B cell (primary cell): Measurements from ENCODE around the gene PLEKHH1. TPM values are rescaled to one million over a fixed set of nuclear protein-coding genes. Genes with fewer than 3 reads are reported as not detected.

Source experiments
- ATAC-seq: fragments of 200-7000 bp; cut with Tn5 transposase; one replicate; pipeline ENCODE4 v1.10.0; 2021; ENCODE audit warnings: low read depth, mild to moderate bottlenecking, moderate number of reproducible peaks, moderate library complexity
- CTCF ChIA-PET: fragments of 350-600 bp; sonication (Branson Sonifier 250); formaldehyde crosslinking; loops from one replicate; lab custom pipeline; 2021; ENCODE audit warnings: antibody characterized with exemption, inconsistent platforms; lab: Charles Lee
- POLR2A ChIA-PET: fragments of 350-600 bp; sonication (Branson Sonifier 250); formaldehyde crosslinking; loops from one replicate; lab custom pipeline; 2021; ENCODE audit warnings: antibody characterized with exemption; lab: Charles Lee
- DNase-seq: peaks from one replicate; pipeline ENCODE4 v3.0.0; 2013
- H2AFZ ChIP-seq: 2 replicates; pipeline ENCODE4 v1.6.1; 2012; ENCODE audit warnings: mild to moderate bottlenecking, low read depth, low read length; ENCODE audit not compliant: insufficient read depth, poor library complexity, severe bottlenecking
- H3K27ac ChIP-seq, 2 donors: 1 replicate in 1 of 2; 2 replicates in 1 of 2; pipeline ENCODE4 v1.5.1; 2012 to 2013; ENCODE audit warnings: low read length in 2 of 2, mild to moderate bottlenecking in 2 of 2, moderate library complexity in 1 of 2
- H3K27me3 ChIP-seq, 4 experiments: fragments of 200-600 bp in 1 of 4; sonication (generic) in 1 of 4; replicated peaks in 1 of 4; 1 replicate in 2 of 4; 2 replicates in 2 of 4; pipeline versions ENCODE4 v1.6.1 to v1.7.0; 2013 to 2016; ENCODE audit warnings: low read length in 3 of 4, mild to moderate bottlenecking in 2 of 4, mixed read lengths in 1 of 4, moderate library complexity in 1 of 4; ENCODE audit not compliant: insufficient read depth in 4 of 4, control insufficient read depth in 3 of 4; ENCODE audit errors: control extremely low read depth in 1 of 4
- H3K36me3 ChIP-seq, 2 experiments: replicated peaks in 1 of 2; 1 replicate in 1 of 2; 2 replicates in 1 of 2; pipeline versions ENCODE4 v1.6.1 to v1.7.1; 2013; ENCODE audit warnings: low read length in 1 of 2; ENCODE audit not compliant: insufficient read depth in 2 of 2, control insufficient read depth in 1 of 2; ENCODE audit errors: control extremely low read depth in 1 of 2, extremely low read depth in 1 of 2
- H3K4me1 ChIP-seq, 2 donors: fragments of 200-600 bp in 1 of 2; sonication (generic) in 1 of 2; 1 replicate in 1 of 2; 2 replicates in 1 of 2; pipeline versions ENCODE4 v1.5.1 to v1.6.1; 2013 to 2017; ENCODE audit warnings: low read length in 2 of 2; ENCODE audit not compliant: control insufficient read depth in 2 of 2, insufficient read depth in 2 of 2
- H3K4me2 ChIP-seq: replicated peaks from 2 replicates; pipeline ENCODE3; 2012; ENCODE audit warnings: mild to moderate bottlenecking, low read depth, low read length; ENCODE audit not compliant: poor library complexity, severe bottlenecking
- H3K4me3 ChIP-seq, 5 experiments: fragments of 200-600 bp in 1 of 5; sonication (generic) in 1 of 5; 1 replicate in 3 of 5; 2 replicates in 2 of 5; pipeline versions ENCODE4 v1.5.1 to v1.7.0; 2011 to 2016; ENCODE audit warnings: low read length in 4 of 5, mild to moderate bottlenecking in 4 of 5, low read depth in 2 of 5, control low read depth in 1 of 5, moderate library complexity in 1 of 5; ENCODE audit not compliant: insufficient read depth in 1 of 5; ENCODE audit errors: control extremely low read depth in 1 of 5, extremely low read depth in 1 of 5
- H3K79me2 ChIP-seq: fragments of 200-600 bp; sonication (generic); one replicate; pipeline ENCODE4 v1.6.0; 2016; ENCODE audit warnings: low read length; ENCODE audit not compliant: control insufficient read depth, insufficient read depth
- H3K9ac ChIP-seq: fragments of 200-600 bp; sonication (generic); 2 replicates; pipeline ENCODE4 v1.6.1; 2017; ENCODE audit warnings: mild to moderate bottlenecking, low read length, moderate library complexity
- H3K9me3 ChIP-seq, 3 donors: one replicate each; pipeline versions ENCODE4 v1.6.1 to v1.7.1; 2013; ENCODE audit warnings: low read length in 2 of 3; ENCODE audit not compliant: control insufficient read depth in 2 of 3, insufficient read depth in 1 of 3; ENCODE audit errors: control extremely low read depth in 1 of 3
- H4K20me1 ChIP-seq: 2 replicates; pipeline ENCODE4 v1.6.0; 2012; ENCODE audit warnings: mild to moderate bottlenecking, low read length; ENCODE audit not compliant: insufficient read depth, control insufficient read depth, poor library complexity, severe bottlenecking
- H3K27ac Mint-ChIP-seq: one replicate; pipeline ENCODE4 v1.8.0; 2021; ENCODE audit warnings: mixed read lengths
- H3K27me3 Mint-ChIP-seq: one replicate; pipeline ENCODE4 v1.8.0; 2021; ENCODE audit warnings: mixed read lengths
- H3K4me1 Mint-ChIP-seq: one replicate; pipeline ENCODE4 v1.8.0; 2021; ENCODE audit warnings: mixed read lengths
- H3K4me3 Mint-ChIP-seq: one replicate; pipeline ENCODE4 v1.8.0; 2021; ENCODE audit warnings: mixed read lengths
- H3K9me3 Mint-ChIP-seq: one replicate; pipeline ENCODE4 v1.8.0; 2022; ENCODE audit warnings: mixed read lengths; ENCODE audit not compliant: insufficient read depth
- CTCF ChIP-seq: fragments of 200-600 bp; IDR thresholded peaks from one replicate; pipeline ENCODE4 v1.8.0; 2022; ENCODE audit warnings: antibody characterized with exemption, mild to moderate bottlenecking
- EZH2 ChIP-seq: IDR thresholded peaks from 2 replicates; pipeline ENCODE4 v1.6.1; 2012; ENCODE audit warnings: borderline replicate concordance, low read depth, mild to moderate bottlenecking, moderate library complexity, low read length; ENCODE audit not compliant: insufficient read depth, poor library complexity, severe bottlenecking
- WGBS: methylation state at CpG from one replicate; pipeline ENCODE4 v1.1.5; 2013; ENCODE audit warnings: missing lambda C conversion rate; ENCODE audit not compliant: insufficient coverage; 5-methylcytosine and 5-hydroxymethylcytosine counted together
- intact Hi-C: fragments of 100-400 bp; cut with micrococcal nuclease; formaldehyde crosslinking; loops from one replicate; pipeline ENCODE4 v1.10.0; 2022
- polyA plus RNA-seq: library from polyadenylated mRNA; depleted of rRNA; stranded (reverse); fragments of >200 nt; gene quantifications from 2 replicates; pipeline ENCODE4 v1.2.3, GENCODE V29; 2012
- total RNA-seq, 2 donors: library from RNA; stranded (reverse); fragments of 120-200 nt in 1 of 2; gene quantifications; 1 replicate in 1 of 2; 2 replicates in 1 of 2; pipeline versions ENCODE4 v1.2.3 to v1.2.4, GENCODE V29; 2013 to 2022

PLEKHH1 gene
- total and polyA plus RNA-seq, 2 donors (not counting 1 experiment from before 2014, with no cell fraction given), result 0.17 to 0.37 TPM

DNA sequence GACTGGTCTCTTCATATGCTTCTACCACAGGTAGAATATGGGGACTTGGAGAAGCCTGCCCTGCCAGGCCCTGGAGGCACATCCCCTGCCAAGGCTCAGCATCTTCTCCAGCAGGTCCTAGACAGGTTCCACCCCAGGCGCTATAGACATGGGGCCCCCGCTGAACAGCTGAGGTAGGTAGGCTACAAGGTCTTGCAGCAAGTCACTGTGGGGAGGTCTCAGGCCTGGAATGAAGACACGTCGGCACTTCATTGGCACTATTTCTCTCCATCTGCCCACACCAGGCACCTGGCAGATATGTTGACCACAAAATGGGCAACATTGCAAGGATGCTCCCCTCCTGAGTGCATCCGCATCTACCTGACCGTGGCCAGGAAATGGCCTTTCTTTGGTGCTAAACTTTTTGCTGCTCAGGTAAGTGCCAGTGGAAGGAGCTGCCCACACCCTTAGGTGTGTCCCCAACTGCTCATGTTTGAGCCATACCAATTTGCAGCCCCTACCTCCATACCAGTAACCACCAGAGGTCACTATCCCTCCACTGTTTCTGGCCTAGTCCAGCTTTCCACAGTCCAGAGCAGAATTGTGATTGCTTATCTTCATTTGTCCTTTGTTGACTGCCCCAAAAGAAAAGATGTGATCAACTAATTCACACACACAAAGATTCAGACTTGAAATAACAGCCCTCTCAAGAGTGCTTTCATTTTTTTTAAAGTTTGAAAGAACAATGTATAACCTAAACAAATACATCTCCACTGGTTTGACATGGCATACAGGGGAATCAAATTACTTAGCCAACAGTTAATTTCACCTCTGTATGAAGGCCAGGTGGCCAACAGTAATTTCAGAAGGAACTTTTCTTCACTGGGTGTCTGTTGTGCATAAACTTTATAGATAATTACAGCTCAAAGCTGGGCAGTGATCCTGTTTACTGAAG lies 50.9 kb downstream of the PLEKHH1 start:
- WGBS, result 84% methylated on average over 4 of the region's 6 CpGs
- no peak overlapping the region for H3K4me2 ChIP-seq
- TF ChIP-seq CTCF (peak; percentile 85), EZH2 (no peak)
- peaks cover 6% of the 10 kb centered on the region for H3K4me1 Mint-ChIP-seq
- no peak overlapping the region for H3K27ac Mint-ChIP-seq
- no peak overlapping the region for H3K4me3 ChIP-seq
- H3K79me2 ChIP-seq, result no peaks in the 10 kb centered on the region
- H4K20me1 ChIP-seq, result no peaks in the 10 kb centered on the region
- no peak overlapping the region for H3K4me3 Mint-ChIP-seq
- no peak overlapping the region for H3K9ac ChIP-seq
- H3K27me3 Mint-ChIP-seq, result no peaks in the 10 kb centered on the region
- no peak overlapping the region for H2AFZ ChIP-seq
- ATAC-seq (peak; percentile 80), DNase-seq (peak; percentile 76)
- no peaks in the 10 kb centered on the region for H3K27me3 ChIP-seq
- ChIA-PET CTCF (interaction anchor here (0.6 to 24.8 kb wide), 32 partner anchors 9 to 254 kb away, joined by 3 to 863 read pairs (median 4); partner anchors contain the start of genes ARG2, PIGH, RDH11 and RDH12), POLR2A (no interaction called here)
- H3K9me3 ChIP-seq, result no peaks in the 10 kb centered on the region
- no peaks in the 10 kb centered on the region for H3K4me1 ChIP-seq
- no peaks in the 10 kb centered on the region for H3K9me3 Mint-ChIP-seq
- H3K27ac ChIP-seq, result no peak overlapping the region
- intact Hi-C loops, result loop anchor here (1.0 to 2.0 kb wide), 4 partner anchors 17 to 120 kb away; partner anchors contain the start of genes ARG2 and PIGH
- peaks cover 0 to 13% of the 10 kb centered on the region in 2 experiments for H3K36me3 ChIP-seq

DNA sequence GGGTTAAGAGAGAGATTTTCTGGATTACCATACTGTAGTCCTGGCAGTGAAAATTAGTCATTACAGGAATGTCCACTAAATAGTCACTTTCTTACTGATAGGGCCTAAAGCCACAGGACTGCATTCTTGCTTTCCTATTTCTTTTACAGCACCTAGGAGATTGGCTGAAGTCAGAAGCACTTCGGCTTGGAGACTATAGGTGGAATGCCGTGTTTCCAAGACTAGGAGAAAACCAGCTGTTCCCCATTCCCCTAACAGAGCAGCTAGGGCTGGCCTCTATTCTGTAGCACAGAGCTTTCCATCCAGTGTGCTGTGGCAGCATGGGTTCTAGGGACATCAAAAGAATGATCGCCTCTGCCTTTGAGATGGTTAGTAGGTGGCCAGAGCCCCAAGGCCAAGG lies 51.9 kb downstream of the PLEKHH1 start:
- Histone ChIP-seq H3K27ac (no peak overlapping the region), H3K27me3 (no peaks in the 10 kb centered on the region), H3K9me3 (no peaks in the 10 kb centered on the region), H4K20me1 (no peaks in the 10 kb centered on the region), H3K36me3 (peaks cover 0 to 23% of the 10 kb centered on the region in 2 experiments), H3K4me3 (no peak overlapping the region), H3K79me2 (no peaks in the 10 kb centered on the region), H2AFZ (no peak overlapping the region), H3K4me1 (no peaks in the 10 kb centered on the region), H3K4me2 (no peak overlapping the region), H3K9ac (no peak overlapping the region)
- TF ChIP-seq CTCF (no peak), EZH2 (no peak)
- POLR2A ChIA-PET, result no interaction called here
- no peak for DNase-seq
- CTCF ChIA-PET, result interaction anchor here (0.7 to 24.8 kb wide), 27 partner anchors 9 to 253 kb away, joined by 3 to 863 read pairs (median 4); partner anchors contain the start of genes ARG2, PIGH, RDH11 and RDH12
- H3K9me3 Mint-ChIP-seq, result no peaks in the 10 kb centered on the region
- no CpG with 5 or more reads among the region's 3 CpGs for WGBS
- H3K4me1 Mint-ChIP-seq, result peaks cover 6% of the 10 kb centered on the region
- H3K4me3 Mint-ChIP-seq, result no peak overlapping the region
- H3K27ac Mint-ChIP-seq, result no peak overlapping the region
- ATAC-seq, result no peak
- intact Hi-C loops, result loop anchor here (1.0 to 2.0 kb wide), 4 partner anchors 16 to 119 kb away; partner anchors contain the start of genes ARG2 and PIGH
- no peaks in the 10 kb centered on the region for H3K27me3 Mint-ChIP-seq
